GM12878 (cell line): ENCODE measurements around the gene IFNAR2. TPM values are rescaled to one million over a fixed set of nuclear protein-coding genes. Genes with fewer than 3 reads are reported as not detected.

Experiments
- BACH1 ChIP-seq: fragments of 450-650 bp; IDR thresholded peaks from 2 replicates; pipeline ENCODE4 v1.6.1; 2017; ENCODE audit warnings: mild to moderate bottlenecking, borderline replicate concordance
- BHLHE40 ChIP-seq, 2 experiments: fragments of 450-650 bp in 1 of 2; IDR thresholded peaks; 2 replicates each; pipeline ENCODE4 v1.6.1; 2011 to 2017; ENCODE audit warnings: low read depth in 2 of 2, borderline replicate concordance in 1 of 2, improper control_type of control experiment in 1 of 2, low read length in 1 of 2, mild to moderate bottlenecking in 1 of 2
- CBFB ChIP-seq: IDR thresholded peaks from 2 replicates; pipeline ENCODE4 v1.6.1; 2016; ENCODE audit warnings: antibody characterized with exemption, low read depth
- EP300 ChIP-seq, 2 experiments: fragments of 150-350 bp in 1 of 2; IDR thresholded peaks; 2 replicates each; pipeline ENCODE4 v1.6.1; 2011 to 2012; ENCODE audit warnings: low read depth in 2 of 2, low read length in 2 of 2, borderline replicate concordance in 1 of 2, improper control_type of control experiment in 1 of 2, inconsistent platforms in 1 of 2; ENCODE audit not compliant: control insufficient read depth in 1 of 2
- FOS ChIP-seq: IDR thresholded peaks from 3 replicates; pipeline ENCODE4 v1.6.1; 2011; ENCODE audit warnings: borderline replicate concordance; ENCODE audit not compliant: insufficient read length; ENCODE audit errors: extremely low read depth
- GABPA ChIP-seq: IDR thresholded peaks from 2 replicates; pipeline ENCODE4 v1.6.1; 2014; ENCODE audit warnings: antibody characterized with exemption, low read depth, mild to moderate bottlenecking, inconsistent platforms
- IKZF2 ChIP-seq, 2 experiments: fragments of 450-650 bp; IDR thresholded peaks; 2 replicates each; pipeline ENCODE4 v1.6.1; 2017; ENCODE audit warnings: mild to moderate bottlenecking in 2 of 2, moderate library complexity in 2 of 2
- KDM1A ChIP-seq: fragments of 200-600 bp; sonication (generic); IDR thresholded peaks from 2 replicates; pipeline ENCODE4 v1.6.1; 2016; ENCODE audit warnings: borderline replicate concordance
- LARP7 ChIP-seq: fragments of 450-650 bp; IDR thresholded peaks from 2 replicates; pipeline ENCODE4 v1.6.1; 2017; ENCODE audit warnings: mild to moderate bottlenecking
- MEF2A ChIP-seq: IDR thresholded peaks from 2 replicates; pipeline ENCODE4 v1.6.1; 2011; ENCODE audit warnings: low read depth, mild to moderate bottlenecking, low read length, moderate library complexity; ENCODE audit not compliant: insufficient read depth
- MEF2B ChIP-seq: fragments of 450-650 bp; IDR thresholded peaks from 2 replicates; pipeline ENCODE4 v1.6.1; 2018; ENCODE audit warnings: mild to moderate bottlenecking, moderate library complexity; ENCODE audit not compliant: partially characterized antibody, poor library complexity, severe bottlenecking
- MXI1 ChIP-seq: fragments of 150-350 bp; IDR thresholded peaks from 2 replicates; pipeline ENCODE4 v1.6.1; 2011; ENCODE audit warnings: low read depth, mild to moderate bottlenecking, inconsistent platforms, low read length, improper control_type of control experiment
- NRF1 ChIP-seq: conservative IDR thresholded peaks from 2 replicates; pipeline ENCODE4 v1.6.1; 2011; ENCODE audit warnings: mild to moderate bottlenecking, low read depth, low read length, improper control_type of control experiment
- RCOR1 ChIP-seq: conservative IDR thresholded peaks from 2 replicates; pipeline ENCODE4 v1.6.1; 2012; ENCODE audit warnings: low read depth, low read length, improper control_type of control experiment
- RUNX3 ChIP-seq: IDR thresholded peaks from 2 replicates; pipeline ENCODE4 v1.6.1; 2012; ENCODE audit warnings: low read length, inconsistent platforms
- SP1 ChIP-seq: IDR thresholded peaks from one replicate; pipeline ENCODE4 v1.6.1; 2011; ENCODE audit warnings: low read depth, low read length
- TARDBP ChIP-seq: IDR thresholded peaks from 2 replicates; pipeline ENCODE4 v1.6.1; 2016; ENCODE audit warnings: borderline replicate concordance
- TCF7 ChIP-seq: IDR thresholded peaks from 2 replicates; pipeline ENCODE4 v1.6.1; 2014; ENCODE audit warnings: antibody characterized with exemption, borderline replicate concordance
- ZBED1 ChIP-seq: IDR thresholded peaks from 2 replicates; pipeline ENCODE4 v1.6.1; 2016; ENCODE audit warnings: borderline replicate concordance
- ZNF217 ChIP-seq: fragments of 450-650 bp; IDR thresholded peaks from 2 replicates; pipeline ENCODE4 v1.6.1; 2017; ENCODE audit warnings: antibody characterized with exemption, mild to moderate bottlenecking
- ZNF622 ChIP-seq: fragments of 450-650 bp; IDR thresholded peaks from 2 replicates; pipeline ENCODE4 v1.6.1; 2017; ENCODE audit warnings: mild to moderate bottlenecking, inconsistent platforms
- ZSCAN29 ChIP-seq: fragments of 450-650 bp; IDR thresholded peaks from 2 replicates; pipeline ENCODE4 v1.6.1; 2017; ENCODE audit warnings: mild to moderate bottlenecking, moderate library complexity
- polyA plus RNA-seq, 11 experiments: library from polyadenylated mRNA; depleted of rRNA in 4 of 11; unstranded in 6 of 11; stranded (reverse) in 5 of 11; fragments of >200 nt; fragmentation: Nextera tagmentation in 4 of 11; fragmentation: Illumina TruSeq in 1 of 11; extraction: Ambion mirVana in 4 of 11; extraction: Trizol in 1 of 11; gene quantifications; 1 replicate in 1 of 11; 2 replicates in 10 of 11; pipeline versions ENCODE4 v1.2.1 to v1.2.3, GENCODE V29; 2011 to 2016; ENCODE audit warnings: inconsistent platforms in 2 of 11, missing spikeins in 2 of 11, low read depth in 1 of 11
- total RNA-seq, 4 experiments: library from RNA; depleted of rRNA in 3 of 4; stranded (reverse); fragments of >200 nt in 3 of 4; fragmentation: Illumina TruSeq in 1 of 4; extraction: Trizol in 1 of 4; gene quantifications; 2 replicates each; pipeline versions ENCODE4 v1.2.1 to v1.2.3, GENCODE V29; 2013 to 2021
- TF ChIP-seq, protein P1 (sequence below): fragments of 450-650 bp; IDR thresholded peaks from 2 replicates; pipeline ENCODE4 v1.6.1; 2017; ENCODE audit warnings: mild to moderate bottlenecking, moderate library complexity
- TF ChIP-seq, protein P2 (sequence below): IDR thresholded peaks from 2 replicates; pipeline ENCODE4 v1.6.1; 2011; ENCODE audit warnings: mild to moderate bottlenecking, low read depth, low read length, moderate library complexity; ENCODE audit not compliant: insufficient replicate concordance
- TF ChIP-seq, protein P3 (sequence below): fragments of 150-350 bp; IDR thresholded peaks from 2 replicates; pipeline ENCODE4 v1.6.1; 2014; ENCODE audit warnings: mild to moderate bottlenecking, low read depth, low read length

Gene IFNAR2
- total and polyA plus RNA-seq, 10 of the 15 experiments (the other 5 are each of a cell fraction or from before 2014, with no cell fraction given), result 8.5 to 99.7 (median 58.1) TPM

- TF ChIP-seq, protein P1, sequence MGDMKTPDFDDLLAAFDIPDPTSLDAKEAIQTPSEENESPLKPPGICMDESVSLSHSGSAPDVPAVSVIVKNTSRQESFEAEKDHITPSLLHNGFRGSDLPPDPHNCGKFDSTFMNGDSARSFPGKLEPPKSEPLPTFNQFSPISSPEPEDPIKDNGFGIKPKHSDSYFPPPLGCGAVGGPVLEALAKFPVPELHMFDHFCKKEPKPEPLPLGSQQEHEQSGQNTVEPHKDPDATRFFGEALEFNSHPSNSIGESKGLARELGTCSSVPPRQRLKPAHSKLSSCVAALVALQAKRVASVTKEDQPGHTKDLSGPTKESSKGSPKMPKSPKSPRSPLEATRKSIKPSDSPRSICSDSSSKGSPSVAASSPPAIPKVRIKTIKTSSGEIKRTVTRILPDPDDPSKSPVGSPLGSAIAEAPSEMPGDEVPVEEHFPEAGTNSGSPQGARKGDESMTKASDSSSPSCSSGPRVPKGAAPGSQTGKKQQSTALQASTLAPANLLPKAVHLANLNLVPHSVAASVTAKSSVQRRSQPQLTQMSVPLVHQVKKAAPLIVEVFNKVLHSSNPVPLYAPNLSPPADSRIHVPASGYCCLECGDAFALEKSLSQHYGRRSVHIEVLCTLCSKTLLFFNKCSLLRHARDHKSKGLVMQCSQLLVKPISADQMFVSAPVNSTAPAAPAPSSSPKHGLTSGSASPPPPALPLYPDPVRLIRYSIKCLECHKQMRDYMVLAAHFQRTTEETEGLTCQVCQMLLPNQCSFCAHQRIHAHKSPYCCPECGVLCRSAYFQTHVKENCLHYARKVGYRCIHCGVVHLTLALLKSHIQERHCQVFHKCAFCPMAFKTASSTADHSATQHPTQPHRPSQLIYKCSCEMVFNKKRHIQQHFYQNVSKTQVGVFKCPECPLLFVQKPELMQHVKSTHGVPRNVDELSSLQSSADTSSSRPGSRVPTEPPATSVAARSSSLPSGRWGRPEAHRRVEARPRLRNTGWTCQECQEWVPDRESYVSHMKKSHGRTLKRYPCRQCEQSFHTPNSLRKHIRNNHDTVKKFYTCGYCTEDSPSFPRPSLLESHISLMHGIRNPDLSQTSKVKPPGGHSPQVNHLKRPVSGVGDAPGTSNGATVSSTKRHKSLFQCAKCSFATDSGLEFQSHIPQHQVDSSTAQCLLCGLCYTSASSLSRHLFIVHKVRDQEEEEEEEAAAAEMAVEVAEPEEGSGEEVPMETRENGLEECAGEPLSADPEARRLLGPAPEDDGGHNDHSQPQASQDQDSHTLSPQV, result no peak
- TF ChIP-seq ZBED1 (peak; percentile 29; the same call in 1 of the 2 replicates), IKZF2 (IDR thresholded peaks at IDR 0.05) (peak in 1 of 2 experiments; percentile 32; a peak in 1 of 4 replicates), TCF7 (no peak), TARDBP (no peak), NRF1 (no peak), FOS (no peak), ZNF217 (no peak), RUNX3 (no peak), MEF2B (peak; percentile 98), BHLHE40 (IDR thresholded peaks at IDR 0.05; ENCODE audit: borderline replicate concordance in 1 of 2, low read depth in 2 of 2, low read length in 1 of 2) (no peak; a peak in 1 of 4 replicates), ZSCAN29 (peak; percentile 55; the same call in 1 of the 2 replicates), KDM1A (no peak), CBFB (no peak), LARP7 (no peak), MXI1 (peak; percentile 38; the same call in 1 of the 2 replicates), ZNF622 (no peak), GABPA (no peak), EP300 (IDR thresholded peaks at IDR 0.05; ENCODE audit: borderline replicate concordance in 1 of 2, control insufficient read depth in 1 of 2, low read depth in 2 of 2, low read length in 2 of 2) (no peak), BACH1 (no peak; the same call in 1 of the 2 replicates), RCOR1 (no peak), SP1 (peak; percentile 26), MEF2A (no peak)
- TF ChIP-seq, protein P2, sequence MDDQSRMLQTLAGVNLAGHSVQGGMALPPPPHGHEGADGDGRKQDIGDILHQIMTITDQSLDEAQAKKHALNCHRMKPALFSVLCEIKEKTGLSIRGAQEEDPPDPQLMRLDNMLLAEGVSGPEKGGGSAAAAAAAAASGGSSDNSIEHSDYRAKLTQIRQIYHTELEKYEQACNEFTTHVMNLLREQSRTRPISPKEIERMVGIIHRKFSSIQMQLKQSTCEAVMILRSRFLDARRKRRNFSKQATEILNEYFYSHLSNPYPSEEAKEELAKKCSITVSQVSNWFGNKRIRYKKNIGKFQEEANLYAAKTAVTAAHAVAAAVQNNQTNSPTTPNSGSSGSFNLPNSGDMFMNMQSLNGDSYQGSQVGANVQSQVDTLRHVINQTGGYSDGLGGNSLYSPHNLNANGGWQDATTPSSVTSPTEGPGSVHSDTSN, result no peak
- TF ChIP-seq, protein P3, sequence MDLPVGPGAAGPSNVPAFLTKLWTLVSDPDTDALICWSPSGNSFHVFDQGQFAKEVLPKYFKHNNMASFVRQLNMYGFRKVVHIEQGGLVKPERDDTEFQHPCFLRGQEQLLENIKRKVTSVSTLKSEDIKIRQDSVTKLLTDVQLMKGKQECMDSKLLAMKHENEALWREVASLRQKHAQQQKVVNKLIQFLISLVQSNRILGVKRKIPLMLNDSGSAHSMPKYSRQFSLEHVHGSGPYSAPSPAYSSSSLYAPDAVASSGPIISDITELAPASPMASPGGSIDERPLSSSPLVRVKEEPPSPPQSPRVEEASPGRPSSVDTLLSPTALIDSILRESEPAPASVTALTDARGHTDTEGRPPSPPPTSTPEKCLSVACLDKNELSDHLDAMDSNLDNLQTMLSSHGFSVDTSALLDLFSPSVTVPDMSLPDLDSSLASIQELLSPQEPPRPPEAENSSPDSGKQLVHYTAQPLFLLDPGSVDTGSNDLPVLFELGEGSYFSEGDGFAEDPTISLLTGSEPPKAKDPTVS, result no peak
Measured at GRCh38 chr21:33230545-33231324, 997 bp downstream of the IFNAR2 start (continued).
